ENCODE measurements around the gene SLC30A5. TPM values are rescaled to one million over a fixed set of nuclear protein-coding genes. Genes with fewer than 3 reads are reported as not detected.

The SLC30A5 gene
- total and polyA plus RNA-seq, 2 of the 13 experiments (the other 11 are each of a cell fraction or from before 2014, with no cell fraction given): 46.0 to 53.6 TPM

- TF ChIP-seq ATRX (CRISPR knock-in tag; IDR thresholded peaks at IDR 0.05; ENCODE audit: borderline replicate concordance) (no peak), ZNF549 (CRISPR knock-in tag; IDR thresholded peaks at IDR 0.05) (no peak), STAG1 (CRISPR knock-in tag; IDR thresholded peaks at IDR 0.05) (peak; percentile 96), MEIS2 (CRISPR knock-in tag; IDR thresholded peaks at IDR 0.05) (no peak; the same call in none of the 2 replicates), POLR2AphosphoS2 (IDR thresholded peaks at IDR 0.05; ENCODE audit: low read depth, low read length) (no peak), TBX3 (IDR thresholded peaks at IDR 0.05; ENCODE audit: borderline replicate concordance) (no peak), ZNF660 (CRISPR knock-in tag; IDR thresholded peaks at IDR 0.05; ENCODE audit: borderline replicate concordance, low read depth) (no peak), ZNF232 (CRISPR knock-in tag; IDR thresholded peaks at IDR 0.05; ENCODE audit: borderline replicate concordance) (no peak; the same call in 1 of the 2 replicates), PATZ1 (CRISPR knock-in tag; IDR thresholded peaks at IDR 0.05) (no peak), KDM6A (CRISPR knock-in tag; IDR thresholded peaks at IDR 0.05; ENCODE audit: low read depth) (no peak), NFE2L2 (IDR thresholded peaks at IDR 0.05; ENCODE audit: low read length) (no peak), RXRA (CRISPR knock-in tag; IDR thresholded peaks at IDR 0.05) (peak; percentile 53; the same call in 1 of the 2 replicates), ZNF770 (CRISPR knock-in tag; IDR thresholded peaks at IDR 0.05) (peak; percentile 70), SP1 (IDR thresholded peaks at IDR 0.05) (no peak), SP1 (CRISPR knock-in tag; IDR thresholded peaks at IDR 0.05) (peak; percentile 47; the same call in 1 of the 2 replicates), SIN3A (IDR thresholded peaks at IDR 0.05; ENCODE audit: borderline replicate concordance, low read depth, low read length) (peak; percentile 81; the same call in 1 of the 2 replicates), ZNF740 (CRISPR knock-in tag; IDR thresholded peaks at IDR 0.05) (no peak), ZNF292 (CRISPR knock-in tag; IDR thresholded peaks at IDR 0.05; ENCODE audit: borderline replicate concordance, low read depth) (no peak), KAT2B (IDR thresholded peaks at IDR 0.05; ENCODE audit: borderline replicate concordance, low read depth, low read length) (no peak), MYPOP (CRISPR knock-in tag; IDR thresholded peaks at IDR 0.05) (peak; percentile 65), GATA4 (IDR thresholded peaks at IDR 0.05; ENCODE audit: borderline replicate concordance, low read depth) (peak; percentile 73), ZNF350 (CRISPR knock-in tag; IDR thresholded peaks at IDR 0.05; ENCODE audit: borderline replicate concordance, low read depth) (peak; percentile 75; the same call in 1 of the 2 replicates), SUZ12 (IDR thresholded peaks at IDR 0.05; ENCODE audit: low read depth, low read length) (no peak), ZBTB7A (CRISPR knock-in tag; IDR thresholded peaks at IDR 0.05) (0 out of 2 replicates have a peak, but pooled peaks have one; percentile 59), GLMP (CRISPR knock-in tag; IDR thresholded peaks at IDR 0.05; ENCODE audit: borderline replicate concordance) (no peak)
These were observed at the start of gene SLC30A5 (continued) for GRCh38 chr5:69093771-69094482.
